Stimulated activated naive CD8-positive, alpha-beta T cell treated with anti-CD3 and anti-CD28 coated beads, Interleukin-15, amount 100 ng/mL, for 72 hours (primary cell): Measurements from ENCODE around the gene ILF3.
A peak's percentile ranks its signal among the peaks of the same experiment; 100 is the strongest.

Experiments
- ATAC-seq: fragments of 150-1000 bp; cut with Tn5 transposase; 2 replicates; pipeline ENCODE4 v1.10.0; 2021; ENCODE audit warnings: mild to moderate bottlenecking, moderate library complexity
- DNase-seq, 2 donors: peaks; one replicate each; pipeline ENCODE4 v3.0.0; 2021 to 2022
- H3K27ac Mint-ChIP-seq, 2 donors: one replicate each; pipeline ENCODE4 v1.8.0; 2022; ENCODE audit warnings: mild to moderate bottlenecking in 2 of 2, mixed read lengths in 2 of 2, moderate library complexity in 2 of 2
- H3K27me3 Mint-ChIP-seq: one replicate; pipeline ENCODE4 v1.8.0; 2022; ENCODE audit warnings: mixed read lengths
- H3K4me1 Mint-ChIP-seq: one replicate; pipeline ENCODE4 v1.8.0; 2022; ENCODE audit warnings: mild to moderate bottlenecking, mixed read lengths
- H3K4me3 Mint-ChIP-seq, 2 donors: one replicate each; pipeline ENCODE4 v1.8.0; 2022; ENCODE audit warnings: mild to moderate bottlenecking in 2 of 2, mixed read lengths in 2 of 2, moderate library complexity in 1 of 2
- H3K9me3 Mint-ChIP-seq, 2 donors: one replicate each; pipeline ENCODE4 v1.8.0; 2022; ENCODE audit warnings: mixed read lengths in 2 of 2

ILF3 gene

GRCh38 chr19:10653732-10654609 is at the start of gene ILF3:
Gene ILF3, plus strand, starts transcription at chr19:10654346. Its CDS starts 16,260 bp downstream, at chr19:10670606.
- peak within 1 kb of the TSS; percentile 98 to 99 for H3K27ac Mint-ChIP-seq
- no peaks in the 10 kb centered on the region for H3K9me3 Mint-ChIP-seq
- ATAC-seq (peak; percentile 86), DNase-seq (peak; percentile 99 to 100)
- H3K4me1 Mint-ChIP-seq = peaks cover 49% of the 10 kb centered on the region
- no peaks in the 10 kb centered on the region for H3K27me3 Mint-ChIP-seq
- peak within 1 kb of the TSS; percentile 86 to 96 for H3K4me3 Mint-ChIP-seq

GRCh38 chr19:10604460-10604980 is 49.6 kb upstream of the ILF3 start:
- H3K4me3 Mint-ChIP-seq = peak overlapping the region; percentile 89 to 91
- peak overlapping the region; percentile 98 to 99 for H3K27ac Mint-ChIP-seq
- H3K9me3 Mint-ChIP-seq = no peaks in the 10 kb centered on the region
- H3K27me3 Mint-ChIP-seq = no peaks in the 10 kb centered on the region
- H3K4me1 Mint-ChIP-seq = peaks cover 26% of the 10 kb centered on the region
- no peak for ATAC-seq
- peak; percentile 26 to 28 for DNase-seq

- Mint-ChIP-seq H3K27ac (peak overlapping the region; percentile 14 to 42), H3K4me1 (peaks cover 34% of the 10 kb centered on the region), H3K27me3 (no peaks in the 10 kb centered on the region), H3K9me3 (no peaks in the 10 kb centered on the region), H3K4me3 (no peak overlapping the region)
- ATAC-seq = no peak
- no peak for DNase-seq
Observed at GRCh38 chr19:10611907-10612306, 42.2 kb upstream of the ILF3 start.

GRCh38 chr19:10612499-10613119 is 41.5 kb upstream of the ILF3 start:
- DNase-seq (no peak), ATAC-seq (no peak)
- Mint-ChIP-seq H3K4me3 (no peak overlapping the region), H3K9me3 (no peaks in the 10 kb centered on the region), H3K4me1 (peaks cover 38% of the 10 kb centered on the region), H3K27ac (no peak overlapping the region), H3K27me3 (no peaks in the 10 kb centered on the region)

- H3K27me3 Mint-ChIP-seq = no peaks in the 10 kb centered on the region
Observed at GRCh38 chr19:10615429-10616023, 38.6 kb upstream of the ILF3 start.

GRCh38 chr19:10617409-10618121 is 36.6 kb upstream of the ILF3 start:
- H3K4me3 Mint-ChIP-seq = no peak overlapping the region
- no peaks in the 10 kb centered on the region for H3K9me3 Mint-ChIP-seq
- no peaks in the 10 kb centered on the region for H3K27me3 Mint-ChIP-seq
- DNase-seq (no peak), ATAC-seq (no peak)
- no peak overlapping the region for H3K27ac Mint-ChIP-seq
- peaks cover 57% of the 10 kb centered on the region for H3K4me1 Mint-ChIP-seq

More at GRCh38 chr19:10615429-10616023, 38.6 kb upstream of the ILF3 start:
- Mint-ChIP-seq H3K4me1 (peaks cover 41% of the 10 kb centered on the region), H3K4me3 (no peak overlapping the region), H3K9me3 (no peaks in the 10 kb centered on the region), H3K27ac (peak overlapping the region in 1 of 2 donors; percentile 86)
- DNase-seq (no peak), ATAC-seq (no peak)

GRCh38 chr19:10618846-10619245 is 35.3 kb upstream of the ILF3 start:
- DNase-seq (no peak), ATAC-seq (no peak)
- H3K27me3 Mint-ChIP-seq = no peaks in the 10 kb centered on the region
- H3K27ac Mint-ChIP-seq = peak overlapping the region in 1 of 2 donors; percentile 25
- H3K4me1 Mint-ChIP-seq = peaks cover 55% of the 10 kb centered on the region
- no peaks in the 10 kb centered on the region for H3K9me3 Mint-ChIP-seq
- no peak overlapping the region for H3K4me3 Mint-ChIP-seq

- Mint-ChIP-seq H3K4me1 (peaks cover 56% of the 10 kb centered on the region), H3K4me3 (no peak overlapping the region), H3K9me3 (no peaks in the 10 kb centered on the region), H3K27ac (peak overlapping the region; percentile 72 to 76), H3K27me3 (no peaks in the 10 kb centered on the region)
- ATAC-seq = no peak
- no peak for DNase-seq
Observed at GRCh38 chr19:10620786-10621185, 33.4 kb upstream of the ILF3 start.

- Mint-ChIP-seq H3K9me3 (no peaks in the 10 kb centered on the region), H3K4me1 (peaks cover 58% of the 10 kb centered on the region), H3K4me3 (no peak overlapping the region), H3K27ac (peak overlapping the region in 1 of 2 donors; percentile 84), H3K27me3 (no peaks in the 10 kb centered on the region)
- ATAC-seq (no peak), DNase-seq (no peak)
Observed at GRCh38 chr19:10621966-10622365, 32.2 kb upstream of the ILF3 start.

- H3K27me3 Mint-ChIP-seq = no peaks in the 10 kb centered on the region
- DNase-seq = no peak
- H3K27ac Mint-ChIP-seq = peak overlapping the region in 1 of 2 donors; percentile 33
- no peaks in the 10 kb centered on the region for H3K9me3 Mint-ChIP-seq
- peaks cover 49% of the 10 kb centered on the region for H3K4me1 Mint-ChIP-seq
- H3K4me3 Mint-ChIP-seq = peak overlapping the region in 1 of 2 donors; percentile 29
- peak; percentile 43 for ATAC-seq
Observed at GRCh38 chr19:10624585-10624984, 29.6 kb upstream of the ILF3 start.

GRCh38 chr19:10625003-10625761 is 29.0 kb upstream of the ILF3 start, which contains the start of gene SLC44A2:
Gene SLC44A2, plus strand, starts transcription at chr19:10625553. Its CDS starts 81 bp downstream, at chr19:10625634.
- DNase-seq = no peak
- no peaks in the 10 kb centered on the region for H3K27me3 Mint-ChIP-seq
- peak within 1 kb of the TSS; percentile 33 to 54 for H3K27ac Mint-ChIP-seq
- no peaks in the 10 kb centered on the region for H3K9me3 Mint-ChIP-seq
- ATAC-seq = peak; percentile 52
- peaks cover 49% of the 10 kb centered on the region for H3K4me1 Mint-ChIP-seq
- peak within 1 kb of the TSS in 1 of 2 donors; percentile 29 for H3K4me3 Mint-ChIP-seq

- Mint-ChIP-seq H3K4me1 (peaks cover 43% of the 10 kb centered on the region), H3K4me3 (no peak overlapping the region), H3K27me3 (no peaks in the 10 kb centered on the region), H3K27ac (peak overlapping the region in 1 of 2 donors; percentile 4), H3K9me3 (no peaks in the 10 kb centered on the region)
- no peak for ATAC-seq
- DNase-seq = no peak
Observed at GRCh38 chr19:10625762-10626138, 28.4 kb upstream of the ILF3 start.

GRCh38 chr19:10631874-10632273 is 22.3 kb upstream of the ILF3 start:
- Mint-ChIP-seq H3K27me3 (no peaks in the 10 kb centered on the region), H3K9me3 (no peaks in the 10 kb centered on the region), H3K27ac (peak overlapping the region in 1 of 2 donors; percentile 34), H3K4me1 (peaks cover 5% of the 10 kb centered on the region), H3K4me3 (no peak overlapping the region)
- ATAC-seq (no peak), DNase-seq (no peak)

GRCh38 chr19:10634430-10634829 is 19.7 kb upstream of the ILF3 start:
- no peak overlapping the region for H3K4me3 Mint-ChIP-seq
- H3K4me1 Mint-ChIP-seq = peaks cover 19% of the 10 kb centered on the region
- ATAC-seq (no peak), DNase-seq (no peak)
- peak overlapping the region in 1 of 2 donors; percentile 71 for H3K27ac Mint-ChIP-seq
- no peaks in the 10 kb centered on the region for H3K9me3 Mint-ChIP-seq
- H3K27me3 Mint-ChIP-seq = no peaks in the 10 kb centered on the region
